ENCODE measurements around the gene PPP2CA. TPM values are rescaled to one million over a fixed set of nuclear protein-coding genes. Genes with fewer than 3 reads are reported as not detected.
A peak's percentile ranks its signal among the peaks of the same experiment; 100 is the strongest.

The PPP2CA gene
- total and polyA plus RNA-seq, 9 of the 15 experiments (the other 6 are each of a cell fraction or from before 2014, with no cell fraction given) = 23.0 to 257 (median 109) TPM

DNA sequence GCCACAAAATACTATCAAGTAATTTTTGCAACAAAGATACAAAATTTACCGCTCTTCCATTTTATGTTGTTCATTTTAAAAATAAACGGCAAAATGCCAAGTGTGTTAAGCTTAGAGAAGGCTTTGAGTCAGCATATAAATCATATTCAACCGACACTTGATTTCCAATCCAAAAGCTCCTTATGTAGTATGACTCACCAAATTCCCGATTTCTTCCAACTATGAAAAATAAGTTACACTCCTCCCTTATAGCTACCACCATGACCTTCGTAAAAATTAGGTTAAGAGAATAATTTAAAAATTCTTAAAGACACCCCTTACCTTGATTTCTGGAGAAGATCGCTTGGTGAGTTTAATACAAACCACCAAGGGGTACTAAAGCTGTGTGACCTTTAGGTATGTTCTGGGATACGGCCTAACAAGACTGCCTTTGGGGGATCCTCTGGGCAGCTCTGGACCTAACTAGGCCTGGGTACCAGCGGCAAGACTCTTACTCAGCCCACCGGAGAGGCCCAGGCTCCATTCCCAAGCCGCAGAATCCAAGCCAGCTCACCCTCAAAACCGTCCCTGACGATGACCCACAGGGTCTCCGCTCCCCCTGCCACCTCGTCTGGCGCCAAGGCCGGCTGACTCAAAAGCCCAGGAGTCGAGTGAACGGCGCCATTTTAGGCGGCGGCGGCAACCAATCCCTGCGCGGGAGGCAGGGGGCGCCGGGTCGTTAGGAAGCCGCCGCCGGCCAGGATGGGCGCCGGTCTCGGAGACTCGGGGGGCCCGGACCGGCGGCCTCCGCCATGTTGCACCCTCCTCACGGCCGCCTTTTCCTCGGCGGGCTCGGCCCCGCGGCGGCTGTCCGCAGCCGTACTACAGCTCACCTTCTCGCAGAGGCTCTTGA lies 739 bp downstream of the PPP2CA start (continued):
- TF ChIP-seq, protein P1, sequence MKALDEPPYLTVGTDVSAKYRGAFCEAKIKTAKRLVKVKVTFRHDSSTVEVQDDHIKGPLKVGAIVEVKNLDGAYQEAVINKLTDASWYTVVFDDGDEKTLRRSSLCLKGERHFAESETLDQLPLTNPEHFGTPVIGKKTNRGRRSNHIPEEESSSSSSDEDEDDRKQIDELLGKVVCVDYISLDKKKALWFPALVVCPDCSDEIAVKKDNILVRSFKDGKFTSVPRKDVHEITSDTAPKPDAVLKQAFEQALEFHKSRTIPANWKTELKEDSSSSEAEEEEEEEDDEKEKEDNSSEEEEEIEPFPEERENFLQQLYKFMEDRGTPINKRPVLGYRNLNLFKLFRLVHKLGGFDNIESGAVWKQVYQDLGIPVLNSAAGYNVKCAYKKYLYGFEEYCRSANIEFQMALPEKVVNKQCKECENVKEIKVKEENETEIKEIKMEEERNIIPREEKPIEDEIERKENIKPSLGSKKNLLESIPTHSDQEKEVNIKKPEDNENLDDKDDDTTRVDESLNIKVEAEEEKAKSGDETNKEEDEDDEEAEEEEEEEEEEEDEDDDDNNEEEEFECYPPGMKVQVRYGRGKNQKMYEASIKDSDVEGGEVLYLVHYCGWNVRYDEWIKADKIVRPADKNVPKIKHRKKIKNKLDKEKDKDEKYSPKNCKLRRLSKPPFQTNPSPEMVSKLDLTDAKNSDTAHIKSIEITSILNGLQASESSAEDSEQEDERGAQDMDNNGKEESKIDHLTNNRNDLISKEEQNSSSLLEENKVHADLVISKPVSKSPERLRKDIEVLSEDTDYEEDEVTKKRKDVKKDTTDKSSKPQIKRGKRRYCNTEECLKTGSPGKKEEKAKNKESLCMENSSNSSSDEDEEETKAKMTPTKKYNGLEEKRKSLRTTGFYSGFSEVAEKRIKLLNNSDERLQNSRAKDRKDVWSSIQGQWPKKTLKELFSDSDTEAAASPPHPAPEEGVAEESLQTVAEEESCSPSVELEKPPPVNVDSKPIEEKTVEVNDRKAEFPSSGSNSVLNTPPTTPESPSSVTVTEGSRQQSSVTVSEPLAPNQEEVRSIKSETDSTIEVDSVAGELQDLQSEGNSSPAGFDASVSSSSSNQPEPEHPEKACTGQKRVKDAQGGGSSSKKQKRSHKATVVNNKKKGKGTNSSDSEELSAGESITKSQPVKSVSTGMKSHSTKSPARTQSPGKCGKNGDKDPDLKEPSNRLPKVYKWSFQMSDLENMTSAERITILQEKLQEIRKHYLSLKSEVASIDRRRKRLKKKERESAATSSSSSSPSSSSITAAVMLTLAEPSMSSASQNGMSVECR (CRISPR knock-in tag; IDR thresholded peaks at IDR 0.05) = peak; percentile 8; the same call in 1 of the 2 replicates
- TF ChIP-seq GTF2E2 (tag; IDR thresholded peaks at IDR 0.05) (peak; percentile 77; the same call in 1 of the 2 replicates), FOXK1 (CRISPR knock-in tag; IDR thresholded peaks at IDR 0.05; ENCODE audit: borderline replicate concordance) (peak; percentile 46; the same call in 1 of the 2 replicates), ZNF146 (CRISPR knock-in tag; IDR thresholded peaks at IDR 0.05; ENCODE audit: unreplicated experiment) (no peak), PKNOX1 (IDR thresholded peaks at IDR 0.05) (peak; percentile 67), KDM1A (IDR thresholded peaks at IDR 0.05) (0 out of 4 replicates have a peak, but pooled peaks have one; percentile 42 to 48), MAFG (tag; conservative IDR thresholded peaks at IDR 0.05) (peak; percentile 31), CTCFL (IDR thresholded peaks at IDR 0.05; ENCODE audit: borderline replicate concordance, insufficient read depth, low read depth, low read length, poor library complexity, severe bottlenecking) (peak; percentile 31), PATZ1 (CRISPR knock-in tag; IDR thresholded peaks at IDR 0.05; ENCODE audit: borderline replicate concordance) (no peak), RBM15 (IDR thresholded peaks at IDR 0.05; ENCODE audit: insufficient read depth, low read length) (no peak)
- TF ChIP-seq, protein P2, sequence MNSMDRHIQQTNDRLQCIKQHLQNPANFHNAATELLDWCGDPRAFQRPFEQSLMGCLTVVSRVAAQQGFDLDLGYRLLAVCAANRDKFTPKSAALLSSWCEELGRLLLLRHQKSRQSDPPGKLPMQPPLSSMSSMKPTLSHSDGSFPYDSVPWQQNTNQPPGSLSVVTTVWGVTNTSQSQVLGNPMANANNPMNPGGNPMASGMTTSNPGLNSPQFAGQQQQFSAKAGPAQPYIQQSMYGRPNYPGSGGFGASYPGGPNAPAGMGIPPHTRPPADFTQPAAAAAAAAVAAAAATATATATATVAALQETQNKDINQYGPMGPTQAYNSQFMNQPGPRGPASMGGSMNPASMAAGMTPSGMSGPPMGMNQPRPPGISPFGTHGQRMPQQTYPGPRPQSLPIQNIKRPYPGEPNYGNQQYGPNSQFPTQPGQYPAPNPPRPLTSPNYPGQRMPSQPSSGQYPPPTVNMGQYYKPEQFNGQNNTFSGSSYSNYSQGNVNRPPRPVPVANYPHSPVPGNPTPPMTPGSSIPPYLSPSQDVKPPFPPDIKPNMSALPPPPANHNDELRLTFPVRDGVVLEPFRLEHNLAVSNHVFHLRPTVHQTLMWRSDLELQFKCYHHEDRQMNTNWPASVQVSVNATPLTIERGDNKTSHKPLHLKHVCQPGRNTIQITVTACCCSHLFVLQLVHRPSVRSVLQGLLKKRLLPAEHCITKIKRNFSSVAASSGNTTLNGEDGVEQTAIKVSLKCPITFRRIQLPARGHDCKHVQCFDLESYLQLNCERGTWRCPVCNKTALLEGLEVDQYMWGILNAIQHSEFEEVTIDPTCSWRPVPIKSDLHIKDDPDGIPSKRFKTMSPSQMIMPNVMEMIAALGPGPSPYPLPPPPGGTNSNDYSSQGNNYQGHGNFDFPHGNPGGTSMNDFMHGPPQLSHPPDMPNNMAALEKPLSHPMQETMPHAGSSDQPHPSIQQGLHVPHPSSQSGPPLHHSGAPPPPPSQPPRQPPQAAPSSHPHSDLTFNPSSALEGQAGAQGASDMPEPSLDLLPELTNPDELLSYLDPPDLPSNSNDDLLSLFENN (IDR thresholded peaks at IDR 0.05; ENCODE audit: low read depth in 2 of 2, low read length in 2 of 2) = no peak

Measured in K562 (cell line).